Neural crest cell (in vitro differentiated cells): ENCODE results near the gene ZNF813. TPM values are rescaled to one million over a fixed set of nuclear protein-coding genes. Genes with fewer than 3 reads are reported as not detected.

Experiments
- DNase-seq: peaks from one replicate; pipeline ENCODE4 v3.0.0; 2021; ENCODE audit warnings: low read depth, mixed read lengths, low spot score
- H3K27ac Mint-ChIP-seq: one replicate; pipeline ENCODE4 v1.8.0; 2021; ENCODE audit warnings: mild to moderate bottlenecking, mixed read lengths; ENCODE audit not compliant: unreplicated experiment
- H3K27me3 Mint-ChIP-seq: 2 replicates; pipeline ENCODE4 v1.8.0; 2021; ENCODE audit warnings: low read depth, mild to moderate bottlenecking, mixed read lengths
- H3K36me3 Mint-ChIP-seq: 2 replicates; pipeline ENCODE4 v1.8.0; 2021; ENCODE audit warnings: low read depth, mild to moderate bottlenecking, mixed read lengths
- H3K4me1 Mint-ChIP-seq: 2 replicates; pipeline ENCODE4 v1.8.0; 2021; ENCODE audit warnings: mixed read lengths
- H3K4me3 Mint-ChIP-seq: one replicate; pipeline ENCODE4 v1.8.0; 2021; ENCODE audit warnings: mild to moderate bottlenecking, mixed read lengths
- H3K9me3 Mint-ChIP-seq: 2 replicates; pipeline ENCODE4 v1.8.0; 2021; ENCODE audit warnings: mixed read lengths
- total RNA-seq: library from RNA; stranded (reverse); gene quantifications from 2 replicates; pipeline ENCODE4 v1.2.1, GENCODE V29; 2021
- TF ChIP-seq, protein P1 (sequence below): fragments of 200-600 bp; sonication (generic); conservative IDR thresholded peaks from 2 replicates; pipeline ENCODE4 v1.5.0; 2021; ENCODE audit warnings: antibody characterized with exemption, mild to moderate bottlenecking

ZNF813 gene
- total RNA-seq, 1 donor from 2014 or later, result 8.6 TPM

DNA sequence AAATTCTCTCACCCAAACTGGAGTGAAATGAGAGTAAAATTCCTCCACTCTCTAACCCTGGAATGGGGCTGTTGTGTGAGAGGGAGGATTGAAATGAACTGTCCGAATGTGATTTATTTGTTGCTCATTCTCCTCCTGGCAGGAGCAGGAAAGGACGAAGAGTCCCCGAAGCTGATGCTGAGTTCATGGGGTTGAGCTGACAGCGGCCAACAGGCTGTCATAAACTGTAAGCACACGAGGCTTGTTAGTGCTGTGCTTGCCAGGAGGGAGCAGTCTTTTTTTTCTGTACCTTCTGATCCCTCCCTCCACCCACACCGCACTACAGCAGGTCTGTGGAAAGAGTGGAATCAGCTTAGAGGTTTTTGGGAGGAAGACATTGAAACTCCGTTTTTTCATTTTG lies 37.4 kb downstream of the ZNF813 start:
- no peaks in the 10 kb centered on the region for H3K36me3 Mint-ChIP-seq
- peaks cover 3% of the 10 kb centered on the region for H3K27me3 Mint-ChIP-seq
- DNase-seq, result no peak
- TF ChIP-seq, protein P1, sequence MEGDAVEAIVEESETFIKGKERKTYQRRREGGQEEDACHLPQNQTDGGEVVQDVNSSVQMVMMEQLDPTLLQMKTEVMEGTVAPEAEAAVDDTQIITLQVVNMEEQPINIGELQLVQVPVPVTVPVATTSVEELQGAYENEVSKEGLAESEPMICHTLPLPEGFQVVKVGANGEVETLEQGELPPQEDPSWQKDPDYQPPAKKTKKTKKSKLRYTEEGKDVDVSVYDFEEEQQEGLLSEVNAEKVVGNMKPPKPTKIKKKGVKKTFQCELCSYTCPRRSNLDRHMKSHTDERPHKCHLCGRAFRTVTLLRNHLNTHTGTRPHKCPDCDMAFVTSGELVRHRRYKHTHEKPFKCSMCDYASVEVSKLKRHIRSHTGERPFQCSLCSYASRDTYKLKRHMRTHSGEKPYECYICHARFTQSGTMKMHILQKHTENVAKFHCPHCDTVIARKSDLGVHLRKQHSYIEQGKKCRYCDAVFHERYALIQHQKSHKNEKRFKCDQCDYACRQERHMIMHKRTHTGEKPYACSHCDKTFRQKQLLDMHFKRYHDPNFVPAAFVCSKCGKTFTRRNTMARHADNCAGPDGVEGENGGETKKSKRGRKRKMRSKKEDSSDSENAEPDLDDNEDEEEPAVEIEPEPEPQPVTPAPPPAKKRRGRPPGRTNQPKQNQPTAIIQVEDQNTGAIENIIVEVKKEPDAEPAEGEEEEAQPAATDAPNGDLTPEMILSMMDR, result no peak
- H3K27ac Mint-ChIP-seq, result no peak overlapping the region
- H3K9me3 Mint-ChIP-seq, result peaks cover 3% of the 10 kb centered on the region
- H3K4me3 Mint-ChIP-seq, result peak overlapping the region; percentile 5
- peaks cover 7% of the 10 kb centered on the region for H3K4me1 Mint-ChIP-seq

DNA sequence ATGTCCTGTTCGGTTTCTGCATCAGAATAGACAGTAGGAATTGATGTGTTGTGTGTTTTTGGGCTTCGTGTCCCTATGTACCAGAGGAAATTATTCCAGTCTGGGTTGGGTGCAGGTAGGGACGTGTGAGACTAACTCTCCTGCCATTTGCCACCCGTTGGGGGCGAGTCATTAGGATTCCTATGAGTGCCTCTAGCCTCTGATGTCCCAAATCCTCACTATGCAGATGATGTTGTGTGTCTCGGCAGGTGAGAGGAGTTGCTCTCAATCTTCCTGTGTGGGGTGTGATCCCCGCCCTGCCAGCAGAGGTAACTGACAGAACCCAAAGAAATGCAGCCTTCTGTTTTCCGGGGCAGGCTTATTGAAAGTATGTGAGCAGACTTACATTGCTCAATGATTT lies 39.2 kb downstream of the ZNF813 start:
- Mint-ChIP-seq H3K27ac (no peak overlapping the region), H3K36me3 (no peaks in the 10 kb centered on the region), H3K27me3 (peaks cover 3% of the 10 kb centered on the region), H3K9me3 (no peaks in the 10 kb centered on the region), H3K4me1 (peaks cover 7% of the 10 kb centered on the region), H3K4me3 (no peak overlapping the region)
- TF ChIP-seq, protein P1, result no peak
- no peak for DNase-seq

DNA sequence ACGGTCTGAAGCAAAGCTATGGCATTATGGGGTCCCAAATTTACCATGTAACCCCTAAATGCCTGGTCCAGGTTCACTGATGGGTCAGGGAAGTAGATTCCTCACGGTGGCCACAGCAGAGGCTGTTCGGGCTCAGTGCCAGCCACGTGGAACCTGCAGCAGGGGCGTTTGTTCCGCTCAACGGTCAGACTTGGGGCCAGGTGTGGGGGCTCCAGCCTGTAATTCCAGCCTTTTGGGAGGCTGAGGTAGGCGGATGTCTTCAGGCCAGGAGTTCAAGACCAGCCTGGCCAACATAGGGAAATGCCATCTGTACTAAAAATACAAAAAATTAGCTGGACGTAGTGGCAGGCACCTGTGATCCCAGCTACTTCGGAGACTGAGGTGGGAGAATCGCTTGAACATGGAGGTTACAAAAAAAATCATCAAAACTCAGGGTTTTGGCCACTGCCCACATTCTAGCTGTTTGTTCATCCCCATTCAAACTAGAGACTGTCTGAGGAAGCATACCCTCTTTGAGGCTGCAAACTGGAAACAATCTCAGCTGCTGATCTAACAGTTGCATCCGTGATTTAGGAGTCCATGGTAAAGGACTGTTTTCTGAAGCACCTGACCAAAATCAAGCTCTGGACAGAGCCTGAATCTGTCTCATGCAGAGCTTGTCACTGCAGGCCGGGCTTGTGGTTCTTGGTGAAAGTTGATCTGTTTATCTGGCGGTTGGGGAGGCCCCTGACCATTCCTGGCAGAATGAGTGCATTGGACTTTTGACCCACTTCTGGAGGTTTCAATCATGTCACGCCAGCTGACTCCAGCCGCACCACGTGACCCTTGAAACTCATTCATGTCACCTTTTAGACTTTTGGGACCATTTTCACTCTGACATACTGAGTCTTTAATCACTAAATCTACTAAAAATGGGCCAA lies 40.2 kb downstream of the ZNF813 start:
- H3K27me3 Mint-ChIP-seq, result peaks cover 3% of the 10 kb centered on the region
- no peak for DNase-seq
- no peaks in the 10 kb centered on the region for H3K36me3 Mint-ChIP-seq
- no peak overlapping the region for H3K27ac Mint-ChIP-seq
- H3K4me1 Mint-ChIP-seq, result peaks cover 7% of the 10 kb centered on the region
- TF ChIP-seq, protein P1, result no peak
- H3K4me3 Mint-ChIP-seq, result no peak overlapping the region
- no peaks in the 10 kb centered on the region for H3K9me3 Mint-ChIP-seq

DNA sequence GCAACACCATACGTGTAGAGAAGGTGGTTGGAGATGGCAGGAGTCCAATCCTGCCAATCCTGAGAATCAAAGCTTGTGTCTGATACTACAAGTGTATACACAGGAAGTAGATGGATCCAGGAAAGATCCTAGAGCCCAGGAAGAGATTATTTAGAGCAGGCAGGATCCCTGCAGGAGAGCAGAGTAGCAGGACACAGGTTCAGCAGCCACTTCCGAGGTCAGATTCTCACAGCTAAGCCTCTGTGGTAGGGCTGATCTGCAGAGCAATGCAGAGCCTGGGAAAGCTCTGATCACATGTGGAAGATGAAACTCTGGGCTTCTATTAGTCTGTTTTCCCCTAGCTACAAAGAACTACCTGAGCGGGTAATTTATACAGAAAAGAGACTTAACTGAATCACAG lies 41.9 kb downstream of the ZNF813 start:
- H3K27me3 Mint-ChIP-seq, result peaks cover under 1% of the 10 kb centered on the region

DNA sequence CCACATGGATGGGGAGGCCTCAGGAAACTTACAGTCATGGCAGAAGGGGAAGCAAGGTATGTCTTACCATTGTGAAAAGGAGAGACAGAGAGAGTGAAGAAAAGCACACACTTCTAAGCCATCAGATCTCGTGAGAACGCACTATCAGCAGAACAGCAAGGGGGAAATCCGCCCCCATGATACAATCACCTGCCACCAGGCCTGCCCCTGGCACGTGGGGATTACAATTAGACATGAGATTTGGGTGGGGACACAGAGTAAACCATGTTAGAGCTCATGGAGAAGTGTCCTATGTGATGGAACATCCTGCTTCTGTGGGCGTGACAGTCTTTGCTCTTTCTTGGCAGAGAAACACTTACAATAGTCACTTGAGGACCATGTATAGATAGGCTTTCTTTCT lies 42.3 kb downstream of the ZNF813 start:
- no peaks in the 10 kb centered on the region for H3K9me3 Mint-ChIP-seq
- no peak overlapping the region for H3K27ac Mint-ChIP-seq
- no peaks in the 10 kb centered on the region for H3K27me3 Mint-ChIP-seq
- H3K36me3 Mint-ChIP-seq, result no peaks in the 10 kb centered on the region
- TF ChIP-seq, protein P1, result no peak
- DNase-seq, result no peak
- peaks cover under 1% of the 10 kb centered on the region for H3K4me1 Mint-ChIP-seq
- H3K4me3 Mint-ChIP-seq, result no peak overlapping the region

More for the DNA sequence above, 41.9 kb downstream of the ZNF813 start:
- TF ChIP-seq, protein P1, result no peak
- Mint-ChIP-seq H3K36me3 (no peaks in the 10 kb centered on the region), H3K27ac (no peak overlapping the region), H3K4me3 (no peak overlapping the region), H3K9me3 (no peaks in the 10 kb centered on the region), H3K4me1 (peaks cover 3% of the 10 kb centered on the region)
- DNase-seq, result no peak
